CD14-positive monocyte (primary cell): Measurements from ENCODE around the gene FAM177B. TPM values are rescaled to one million over a fixed set of nuclear protein-coding genes. Genes with fewer than 3 reads are reported as not detected.
A peak's percentile ranks its signal among the peaks of the same experiment; 100 is the strongest.

ENCODE experiments used
- DNase-seq, 3 donors: peaks; one replicate each; pipeline ENCODE4 v3.0.0-alpha.2; 2011 to 2022
- H2AFZ ChIP-seq: 2 replicates; pipeline ENCODE4 v1.6.0; 2012; ENCODE audit warnings: mild to moderate bottlenecking, low read depth, low read length, inconsistent platforms; ENCODE audit not compliant: insufficient read depth, poor library complexity, severe bottlenecking
- H3K27ac ChIP-seq, 2 donors: 1 replicate in 1 of 2; 2 replicates in 1 of 2; pipeline ENCODE4 v1.5.1; 2012 to 2013; ENCODE audit warnings: low read length in 2 of 2, control low read depth in 1 of 2, inconsistent platforms in 1 of 2, low read depth in 1 of 2, mild to moderate bottlenecking in 1 of 2
- H3K27me3 ChIP-seq, 2 donors: one replicate each; pipeline versions ENCODE4 v1.6.0 to v1.6.1; 2011 to 2013; ENCODE audit warnings: low read length in 2 of 2; ENCODE audit not compliant: control insufficient read depth in 2 of 2, insufficient read depth in 2 of 2
- H3K36me3 ChIP-seq, 2 donors: replicated peaks in 1 of 2; 1 replicate in 1 of 2; 2 replicates in 1 of 2; pipeline versions ENCODE4 v1.5.1 to v1.6.1; 2012 to 2013; ENCODE audit warnings: low read length in 2 of 2, control low read depth in 1 of 2, inconsistent platforms in 1 of 2, mild to moderate bottlenecking in 1 of 2; ENCODE audit not compliant: insufficient read depth in 2 of 2, control insufficient read depth in 1 of 2
- H3K4me1 ChIP-seq, 2 donors: 1 replicate in 1 of 2; 2 replicates in 1 of 2; pipeline versions ENCODE4 v1.5.1 to v1.6.1; 2012 to 2013; ENCODE audit warnings: low read length in 2 of 2, control low read depth in 1 of 2, inconsistent platforms in 1 of 2, mild to moderate bottlenecking in 1 of 2, moderate library complexity in 1 of 2; ENCODE audit not compliant: insufficient read depth in 2 of 2, control insufficient read depth in 1 of 2
- H3K4me2 ChIP-seq: replicated peaks from 2 replicates; pipeline ENCODE3; 2012; ENCODE audit warnings: low read length, moderate library complexity, mild to moderate bottlenecking; ENCODE audit not compliant: poor library complexity, severe bottlenecking; ENCODE audit errors: extremely low read depth
- H3K4me3 ChIP-seq, 3 experiments: fragments of 200-600 bp in 1 of 3; sonication (generic) in 1 of 3; replicated peaks in 1 of 3; 1 replicate in 2 of 3; 2 replicates in 1 of 3; pipeline ENCODE4 v1.5.1; 2011 to 2013; ENCODE audit warnings: low read length in 3 of 3, mild to moderate bottlenecking in 3 of 3, control low read depth in 2 of 3, low read depth in 2 of 3, inconsistent platforms in 1 of 3, moderate library complexity in 1 of 3
- H3K79me2 ChIP-seq: 2 replicates; pipeline ENCODE4 v1.6.0; 2012; ENCODE audit warnings: mild to moderate bottlenecking, control low read depth, inconsistent platforms, low read length, moderate library complexity; ENCODE audit not compliant: insufficient read depth
- H3K9ac ChIP-seq: 2 replicates; pipeline ENCODE4 v1.6.0; 2017; ENCODE audit warnings: low read length, mild to moderate bottlenecking; ENCODE audit not compliant: insufficient read depth, poor library complexity, severe bottlenecking
- H3K9me3 ChIP-seq, 2 donors: replicated peaks in 1 of 2; 1 replicate in 1 of 2; 2 replicates in 1 of 2; pipeline versions ENCODE4 v1.5.1 to v1.6.1; 2012 to 2013; ENCODE audit warnings: low read length in 2 of 2, control low read depth in 1 of 2; ENCODE audit not compliant: control insufficient read depth in 1 of 2, insufficient read depth in 1 of 2
- H4K20me1 ChIP-seq: 2 replicates; pipeline ENCODE4 v1.6.0; 2012; ENCODE audit warnings: mild to moderate bottlenecking, low read length, control low read depth, moderate library complexity; ENCODE audit not compliant: insufficient read depth
- H3K27ac Mint-ChIP-seq, 7 donors: one replicate each; pipeline ENCODE4 v1.8.0; 2020; ENCODE audit warnings: mild to moderate bottlenecking in 7 of 7, mixed read lengths in 7 of 7, moderate library complexity in 6 of 7, inconsistent platforms in 2 of 7
- H3K27me3 Mint-ChIP-seq, 3 donors: one replicate each; pipeline ENCODE4 v1.8.0; 2021 to 2022; ENCODE audit warnings: low read depth in 3 of 3, mild to moderate bottlenecking in 3 of 3, mixed read lengths in 3 of 3, moderate library complexity in 3 of 3, inconsistent platforms in 1 of 3
- H3K36me3 Mint-ChIP-seq, 2 donors: one replicate each; pipeline ENCODE4 v1.8.0; 2020; ENCODE audit warnings: mixed read lengths in 2 of 2, inconsistent platforms in 1 of 2, mild to moderate bottlenecking in 1 of 2
- H3K4me1 Mint-ChIP-seq: one replicate; pipeline ENCODE4 v1.8.0; 2020; ENCODE audit warnings: mild to moderate bottlenecking, mixed read lengths
- H3K4me3 Mint-ChIP-seq, 2 donors: one replicate each; pipeline ENCODE4 v1.8.0; 2020; ENCODE audit warnings: mild to moderate bottlenecking in 2 of 2, mixed read lengths in 2 of 2, moderate library complexity in 1 of 2
- H3K9me3 Mint-ChIP-seq, 7 donors: one replicate each; pipeline ENCODE4 v1.8.0; 2020 to 2022; ENCODE audit warnings: mixed read lengths in 7 of 7, mild to moderate bottlenecking in 6 of 7, moderate library complexity in 6 of 7, inconsistent platforms in 2 of 7
- WGBS: methylation state at CpG from one replicate; pipeline ENCODE4 v1.1.5; 2013; ENCODE audit warnings: missing lambda C conversion rate; ENCODE audit not compliant: insufficient coverage; 5-methylcytosine and 5-hydroxymethylcytosine counted together
- intact Hi-C, 2 donors: fragments of 100-400 bp; cut with micrococcal nuclease; formaldehyde crosslinking; loops; one replicate each; pipeline versions ENCODE4 v1.15.0 to v1.15.1; 2023
- polyA plus RNA-seq, 3 donors: library from polyadenylated mRNA; depleted of rRNA in 1 of 3; unstranded in 2 of 3; stranded (reverse) in 1 of 3; fragments of 300-500 nt in 2 of 3; fragments of >200 nt in 1 of 3; fragmentation: Illumina TruSeq in 2 of 3; gene quantifications; 1 replicate in 2 of 3; 2 replicates in 1 of 3; pipeline ENCODE4 v1.2.3, GENCODE V29; 2012 to 2021
- TF ChIP-seq, protein P1 (sequence below): fragments of 200-600 bp; IDR thresholded peaks from one replicate; pipeline ENCODE4 v1.8.0; 2022; ENCODE audit warnings: antibody characterized with exemption, mild to moderate bottlenecking

FAM177B gene
- polyA plus RNA-seq, 3 donors, result not detected

DNA sequence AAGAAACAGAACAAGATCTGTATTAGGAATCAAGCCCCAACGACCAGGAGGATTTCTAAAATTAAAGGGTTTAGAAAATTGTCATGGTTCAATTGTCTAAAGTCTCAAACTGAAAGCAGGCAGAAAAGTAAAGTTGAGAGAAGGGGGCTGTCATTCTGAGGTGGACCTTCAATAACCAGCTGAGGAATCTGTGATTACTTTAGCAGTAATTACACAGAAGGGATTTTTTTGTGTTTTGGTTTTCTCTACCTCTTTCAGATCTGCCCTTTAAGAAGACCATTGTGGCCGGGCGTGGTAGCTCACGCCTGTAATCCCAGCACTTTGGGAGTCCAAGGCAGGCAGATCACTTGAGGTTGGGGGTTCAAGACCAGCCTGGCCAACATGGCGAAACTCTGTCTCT lies 42.1 kb upstream of the FAM177B start:
- no peak for DNase-seq
- H3K4me2 ChIP-seq, result no peak overlapping the region
- WGBS, result no CpG with 5 or more reads among the region's 5 CpGs
- Mint-ChIP-seq H3K36me3 (peaks cover 18 to 24% of the 10 kb centered on the region in 2 donors), H3K4me3 (no peak overlapping the region), H3K9me3 (no peaks in the 10 kb centered on the region), H3K27ac (peak overlapping the region in 2 of 7 donors; percentile 36 to 39), H3K27me3 (no peaks in the 10 kb centered on the region), H3K4me1 (no peaks in the 10 kb centered on the region)
- peaks cover 16% of the 10 kb centered on the region for H3K79me2 ChIP-seq
- no peaks in the 10 kb centered on the region for H3K9me3 ChIP-seq
- no peak overlapping the region for H3K9ac ChIP-seq
- no peak overlapping the region for H3K4me3 ChIP-seq
- intact Hi-C loops, result no loop called here
- H3K27ac ChIP-seq, result no peak overlapping the region
- peaks cover 15% of the 10 kb centered on the region for H4K20me1 ChIP-seq
- H3K27me3 ChIP-seq, result no peaks in the 10 kb centered on the region
- TF ChIP-seq, protein P1, sequence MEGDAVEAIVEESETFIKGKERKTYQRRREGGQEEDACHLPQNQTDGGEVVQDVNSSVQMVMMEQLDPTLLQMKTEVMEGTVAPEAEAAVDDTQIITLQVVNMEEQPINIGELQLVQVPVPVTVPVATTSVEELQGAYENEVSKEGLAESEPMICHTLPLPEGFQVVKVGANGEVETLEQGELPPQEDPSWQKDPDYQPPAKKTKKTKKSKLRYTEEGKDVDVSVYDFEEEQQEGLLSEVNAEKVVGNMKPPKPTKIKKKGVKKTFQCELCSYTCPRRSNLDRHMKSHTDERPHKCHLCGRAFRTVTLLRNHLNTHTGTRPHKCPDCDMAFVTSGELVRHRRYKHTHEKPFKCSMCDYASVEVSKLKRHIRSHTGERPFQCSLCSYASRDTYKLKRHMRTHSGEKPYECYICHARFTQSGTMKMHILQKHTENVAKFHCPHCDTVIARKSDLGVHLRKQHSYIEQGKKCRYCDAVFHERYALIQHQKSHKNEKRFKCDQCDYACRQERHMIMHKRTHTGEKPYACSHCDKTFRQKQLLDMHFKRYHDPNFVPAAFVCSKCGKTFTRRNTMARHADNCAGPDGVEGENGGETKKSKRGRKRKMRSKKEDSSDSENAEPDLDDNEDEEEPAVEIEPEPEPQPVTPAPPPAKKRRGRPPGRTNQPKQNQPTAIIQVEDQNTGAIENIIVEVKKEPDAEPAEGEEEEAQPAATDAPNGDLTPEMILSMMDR, result no peak
- H3K4me1 ChIP-seq, result no peaks in the 10 kb centered on the region
- no peak overlapping the region for H2AFZ ChIP-seq
- peaks cover 29 to 63% of the 10 kb centered on the region in 2 donors for H3K36me3 ChIP-seq

DNA sequence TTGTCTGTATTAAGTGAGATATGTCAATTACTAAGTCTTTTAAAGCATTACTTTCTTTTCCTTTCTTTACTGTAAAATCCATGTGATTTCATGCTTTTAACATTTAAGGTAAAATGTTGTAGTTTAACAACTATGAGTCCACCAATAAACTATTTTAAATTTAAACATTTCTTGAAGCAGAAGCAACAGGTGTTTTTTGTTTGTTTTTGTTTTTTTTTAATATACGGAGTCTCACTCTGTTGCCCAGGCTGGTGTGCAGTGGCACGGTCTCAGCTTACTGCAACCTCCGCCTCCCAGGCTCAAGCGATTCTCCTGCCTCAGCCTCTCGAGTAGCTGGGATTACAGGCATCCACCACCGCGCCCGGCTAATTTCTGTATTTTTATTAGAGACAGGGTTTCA lies 40.3 kb upstream of the FAM177B start:
- 100% methylated on average over 1 of the region's 8 CpGs for WGBS
- H3K4me3 Mint-ChIP-seq, result no peak overlapping the region
- intact Hi-C loops, result no loop called here
- no peak overlapping the region for H3K4me3 ChIP-seq
- no peaks in the 10 kb centered on the region for H3K27me3 Mint-ChIP-seq
- H3K9me3 ChIP-seq, result no peaks in the 10 kb centered on the region
- no peaks in the 10 kb centered on the region for H3K4me1 ChIP-seq
- peaks cover 26 to 36% of the 10 kb centered on the region in 2 donors for H3K36me3 Mint-ChIP-seq
- no peak overlapping the region for H3K27ac Mint-ChIP-seq
- H4K20me1 ChIP-seq, result peaks cover 15% of the 10 kb centered on the region
- no peak for DNase-seq
- H3K27me3 ChIP-seq, result no peaks in the 10 kb centered on the region
- no peaks in the 10 kb centered on the region for H3K9me3 Mint-ChIP-seq
- H3K4me2 ChIP-seq, result no peak overlapping the region
- TF ChIP-seq, protein P1, result no peak
- peaks cover 19% of the 10 kb centered on the region for H3K79me2 ChIP-seq
- no peak overlapping the region for H3K9ac ChIP-seq
- H3K36me3 ChIP-seq, result peaks cover 29 to 66% of the 10 kb centered on the region in 2 donors
- H3K27ac ChIP-seq, result no peak overlapping the region
- H3K4me1 Mint-ChIP-seq, result no peaks in the 10 kb centered on the region
- no peak overlapping the region for H2AFZ ChIP-seq
